Uterus (tissue), 2 donors: ENCODE data around the gene MTF1.

Experiments
- CTCF ChIP-seq, 4 experiments: fragments of 200-600 bp in 2 of 4; fragments of 450-650 bp in 2 of 4; sonication (generic) in 2 of 4; IDR thresholded peaks; one replicate each; pipeline ENCODE4 v1.5.1; 2016 to 2019; ENCODE audit warnings: antibody characterized with exemption in 4 of 4, mild to moderate bottlenecking in 2 of 4, moderate library complexity in 1 of 4
- POLR2A ChIP-seq, 2 donors: fragments of 450-650 bp; IDR thresholded peaks; one replicate each; pipeline ENCODE4 v1.6.1; 2016; ENCODE audit warnings: antibody characterized with exemption in 2 of 2, mild to moderate bottlenecking in 1 of 2, moderate library complexity in 1 of 2

- TF ChIP-seq CTCF (IDR thresholded peaks at IDR 0.05), result no peak
- no peak for TF ChIP-seq POLR2A (IDR thresholded peaks at IDR 0.05)
These were observed 17.7 kb downstream of the MTF1 start for GRCh38 chr1:37841652-37842051.
